ENCODE data around the gene HSF2BP.
"Not testable (repeated sequence)": the region's sequence is repeated elsewhere in the genome, so short reads cannot be mapped to it uniquely, and the experiment has no call there.

The HSF2BP gene

GRCh38 chr21:43571976-43572375 is 87.3 kb downstream of the HSF2BP start:
- H3K27me3 ChIP-seq, result no peaks in the 10 kb centered on the region
- no peak for TF ChIP-seq CTCF (IDR thresholded peaks at IDR 0.05; ENCODE audit: low read depth, low read length)
- no peak for DNase-seq
- H3K36me3 ChIP-seq, result no peaks in the 10 kb centered on the region
- H3K4me3 ChIP-seq (ENCODE audit: low read depth, low read length), result no peak overlapping the region
- H3K9me3 ChIP-seq, result no peaks in the 10 kb centered on the region
- no peaks in the 10 kb centered on the region for H3K4me1 ChIP-seq

GRCh38 chr21:43570195-43570594 is 89.1 kb downstream of the HSF2BP start:
- DNase-seq, result not testable (repeated sequence)

GRCh38 chr21:43562451-43562850 is 96.8 kb downstream of the HSF2BP start:
- not testable (repeated sequence) for H3K4me3 ChIP-seq (ENCODE audit: low read depth, low read length); H3K9me3 ChIP-seq; DNase-seq

More at GRCh38 chr21:43570195-43570594, 89.1 kb downstream of the HSF2BP start:
- H3K36me3 ChIP-seq; H3K9me3 ChIP-seq; H3K4me3 ChIP-seq (ENCODE audit: low read depth, low read length); H3K27me3 ChIP-seq; H3K4me1 ChIP-seq: not testable (repeated sequence)

GRCh38 chr21:43540561-43540960 is 118.7 kb downstream of the HSF2BP start:
- not testable (repeated sequence) for H3K36me3 ChIP-seq; H3K4me3 ChIP-seq (ENCODE audit: low read depth, low read length); DNase-seq; H3K9me3 ChIP-seq; H3K4me1 ChIP-seq; H3K27me3 ChIP-seq

More at GRCh38 chr21:43562451-43562850, 96.8 kb downstream of the HSF2BP start:
- not testable (repeated sequence) for H3K4me1 ChIP-seq, H3K36me3 ChIP-seq, H3K27me3 ChIP-seq

GRCh38 chr21:43522495-43523131 is 136.7 kb downstream of the HSF2BP start:
- H3K4me3 ChIP-seq (ENCODE audit: low read depth, low read length); H3K36me3 ChIP-seq; DNase-seq; H3K4me1 ChIP-seq; H3K9me3 ChIP-seq; H3K27me3 ChIP-seq: not testable (repeated sequence)

GRCh38 chr21:43517701-43518100 is 141.6 kb downstream of the HSF2BP start:
- not testable (repeated sequence) for DNase-seq; H3K36me3 ChIP-seq; H3K9me3 ChIP-seq; H3K4me3 ChIP-seq (ENCODE audit: low read depth, low read length); H3K27me3 ChIP-seq; H3K4me1 ChIP-seq

- H3K36me3 ChIP-seq; H3K4me3 ChIP-seq (ENCODE audit: low read depth, low read length); H3K9me3 ChIP-seq; DNase-seq; H3K27me3 ChIP-seq; H3K4me1 ChIP-seq: not testable (repeated sequence)
Observed at GRCh38 chr21:43516860-43517627, 142.2 kb downstream of the HSF2BP start.

GRCh38 chr21:43516295-43516847 is 142.9 kb downstream of the HSF2BP start:
- not testable (repeated sequence) for H3K36me3 ChIP-seq; H3K9me3 ChIP-seq; H3K4me1 ChIP-seq; DNase-seq; H3K4me3 ChIP-seq (ENCODE audit: low read depth, low read length); H3K27me3 ChIP-seq

GRCh38 chr21:43514834-43515233 is 144.5 kb downstream of the HSF2BP start:
- H3K27me3 ChIP-seq; H3K9me3 ChIP-seq; H3K4me3 ChIP-seq (ENCODE audit: low read depth, low read length); H3K4me1 ChIP-seq; H3K36me3 ChIP-seq; DNase-seq: not testable (repeated sequence)

- H3K36me3 ChIP-seq; H3K4me1 ChIP-seq; H3K4me3 ChIP-seq (ENCODE audit: low read depth, low read length); DNase-seq; H3K27me3 ChIP-seq; H3K9me3 ChIP-seq: not testable (repeated sequence)
Observed at GRCh38 chr21:43513023-43513422, 146.3 kb downstream of the HSF2BP start.

GRCh38 chr21:43511209-43511608 is 148.1 kb downstream of the HSF2BP start:
- DNase-seq; H3K27me3 ChIP-seq; H3K4me1 ChIP-seq; H3K9me3 ChIP-seq; H3K4me3 ChIP-seq (ENCODE audit: low read depth, low read length); H3K36me3 ChIP-seq: not testable (repeated sequence)

GRCh38 chr21:43510669-43511068 is 148.6 kb downstream of the HSF2BP start:
- H3K36me3 ChIP-seq; H3K4me1 ChIP-seq; H3K9me3 ChIP-seq; H3K4me3 ChIP-seq (ENCODE audit: low read depth, low read length); H3K27me3 ChIP-seq; DNase-seq: not testable (repeated sequence)

- DNase-seq; H3K4me3 ChIP-seq (ENCODE audit: low read depth, low read length); H3K27me3 ChIP-seq; H3K36me3 ChIP-seq; H3K4me1 ChIP-seq; H3K9me3 ChIP-seq: not testable (repeated sequence)
Observed at GRCh38 chr21:43503892-43504291, 155.4 kb downstream of the HSF2BP start.

GRCh38 chr21:43503075-43503750 is 156.1 kb downstream of the HSF2BP start:
- H3K36me3 ChIP-seq; H3K4me3 ChIP-seq (ENCODE audit: low read depth, low read length); H3K9me3 ChIP-seq: not testable (repeated sequence)

More at GRCh38 chr21:43503075-43503750, 156.1 kb downstream of the HSF2BP start:
- H3K4me1 ChIP-seq, H3K27me3 ChIP-seq, DNase-seq: not testable (repeated sequence)
